Adrenal gland (tissue), 19 donors: ENCODE data around the gene PRAMEF25. TPM values are rescaled to one million over a fixed set of nuclear protein-coding genes. Genes with fewer than 3 reads are reported as not detected.
"Not testable (repeated sequence)": the region's sequence is repeated elsewhere in the genome, so short reads cannot be mapped to it uniquely, and the experiment has no call there.

Source experiments
- DNase-seq, 7 donors: peaks; one replicate each; pipeline ENCODE4 v3.0.0-alpha.2; 2019 to 2020
- H3K27ac ChIP-seq, 5 donors: fragments of 200-600 bp; sonication (generic) in 4 of 5; 1 replicate in 3 of 5; 2 replicates in 2 of 5; pipeline versions ENCODE4 v1.5.1 to v1.8.0; 2016 to 2020; ENCODE audit warnings: mild to moderate bottlenecking in 1 of 5
- H3K27me3 ChIP-seq: fragments of 200-600 bp; 2 replicates; pipeline ENCODE4 v1.8.0; 2021
- H3K36me3 ChIP-seq, 2 donors: fragments of 200-600 bp; replicated peaks in 1 of 2; 1 replicate in 1 of 2; 2 replicates in 1 of 2; pipeline versions ENCODE4 v1.5.1 to v1.8.0; 2018 to 2022
- H3K4me1 ChIP-seq, 2 donors: fragments of 200-600 bp; replicated peaks in 1 of 2; 1 replicate in 1 of 2; 2 replicates in 1 of 2; pipeline versions ENCODE4 v1.5.1 to v1.8.0; 2018 to 2021
- H3K4me3 ChIP-seq, 4 donors: fragments of 200-600 bp; sonication (generic) in 3 of 4; one replicate each; pipeline ENCODE4 v1.5.1; 2016 to 2018
- H3K9me3 ChIP-seq, 3 donors: fragments of 200-600 bp; sonication (generic) in 1 of 3; replicated peaks in 1 of 3; 1 replicate in 2 of 3; 2 replicates in 1 of 3; pipeline versions ENCODE4 v1.5.1 to v1.8.0; 2016 to 2021
- WGBS, 4 donors: extraction: QIAGEN DNeasy Blood & Tissue Kit in 2 of 4; methylation state at CpG; one replicate each; pipeline versions ENCODE4 v1.1.5 to v1.1.7; 2013 to 2017; 5-methylcytosine and 5-hydroxymethylcytosine counted together
- intact Hi-C, 2 donors: fragments of 100-400 bp; cut with DNase I; formaldehyde crosslinking; loops; one replicate each; pipeline versions ENCODE4 v1.14.1 to v1.15.0; 2022 to 2023
- long read RNA-seq, 10 donors: library from polyadenylated mRNA in 3 of 10; unstranded in 2 of 10; stranded (forward) in 1 of 10; transcript quantifications; one replicate each; pipeline ENCODE4 v2.0.0 and lab custom pipeline, GENCODE V29; 2021 to 2026
- polyA plus RNA-seq, 3 donors: library from polyadenylated mRNA; stranded (reverse); fragments of 200-250 nt in 2 of 3; fragments of 350-450 nt in 1 of 3; fragmentation: Illumina TruSeq in 1 of 3; extraction: RNeasy Lipid Tissue Mini Kit (QIAGEN cat#74804) in 1 of 3; gene quantifications; one replicate each; pipeline ENCODE4 v1.2.3, GENCODE V29; 2013 to 2014
- total RNA-seq, 9 donors: library from RNA; depleted of rRNA in 4 of 9; stranded (reverse); fragments of >200 nt in 4 of 9; fragments of 120-200 nt in 1 of 9; fragmentation: NEBNext Ultra II Directional in 1 of 9; extraction: Animal tissue kit (Norgen Biotek cat#: 25700) in 1 of 9; gene quantifications; one replicate each; pipeline versions ENCODE4 v1.1.0 to v1.2.4, GENCODE V29; 2013 to 2023
- donor health status: healthy with polysubstance abuse.
- donor health status: Bipolar disorder and iron deficiency.
- donor health status: DM: yes; HTN: yes; CAD: no.
- donor health status: DM: no; HTN: no; CAD: no.
- donor health status: DM: no; HTN: no; CAD: no.
- donor health status: DM: yes; HTN: yes; CAD: no.

The PRAMEF25 gene
- total RNA-seq (not detected), polyA plus RNA-seq (not detected)
- long read RNA-seq, donor 1, result 0 reads
- long read RNA-seq, donor 2, result 0 reads
- long read RNA-seq, donor 3, result 0 reads
- long read RNA-seq, donor 4, result 0 reads
- long read RNA-seq, donor 5, result 0 reads
- long read RNA-seq, donor 6, result 0 reads
- long read RNA-seq, donor 7, result 0 reads
- long read RNA-seq, donor 8, result 0 reads
- long read RNA-seq, donor 9, result 0 reads
- long read RNA-seq, donor 10, result 0 reads

DNA sequence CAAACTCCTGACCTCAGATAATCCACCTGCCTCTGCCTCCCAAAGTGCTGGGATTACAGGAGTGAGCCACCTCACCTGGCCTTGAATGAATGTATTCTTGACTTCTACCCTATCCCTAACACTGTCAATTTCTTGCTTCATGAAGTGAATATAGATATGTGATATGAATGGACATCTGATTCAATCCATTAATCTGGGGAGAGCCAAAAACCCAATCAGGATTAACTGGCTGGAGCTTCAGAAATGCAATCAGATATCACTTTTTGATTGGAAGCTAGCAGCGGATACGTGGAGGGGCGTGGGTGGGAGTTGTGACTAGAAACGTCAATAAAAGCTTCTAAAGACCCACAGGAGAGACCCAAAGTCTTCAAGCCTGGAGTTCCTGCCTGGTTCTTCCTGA, at the start of gene PRAMEF25:
TSS of gene PRAMEF25 (plus strand) at position 301 of the 400 bp plus-strand sequence. CDS start 2,920 bp downstream, outside the sequence.
- H3K4me3 ChIP-seq, H3K36me3 ChIP-seq, H3K4me1 ChIP-seq, H3K27me3 ChIP-seq, intact Hi-C loops, H3K27ac ChIP-seq, DNase-seq, H3K9me3 ChIP-seq: not testable (repeated sequence)
- no CpG with 5 or more reads among the region's 4 CpGs for WGBS, 4 donors

DNA sequence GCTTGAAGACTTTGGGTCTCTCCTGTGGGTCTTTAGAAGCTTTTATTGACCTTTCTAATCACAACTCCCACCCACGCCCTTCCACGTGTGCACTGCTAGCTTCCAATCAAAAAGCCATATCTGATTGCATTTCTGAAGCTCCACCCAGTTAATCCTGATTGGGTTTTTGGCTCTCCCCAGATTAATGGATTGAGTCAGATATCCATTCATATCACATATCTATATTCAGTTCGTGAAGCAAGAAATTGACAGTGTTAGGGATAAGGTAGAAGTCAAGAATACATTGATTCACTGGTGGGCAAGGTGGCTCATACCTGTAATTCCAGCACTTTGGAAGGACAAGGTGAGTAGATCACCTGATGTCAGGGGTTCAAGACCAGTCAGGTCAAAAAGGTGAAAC, 14.1 kb upstream of the PRAMEF25 start, which contains the start of gene PRAMEF27:
TSS of gene PRAMEF27 (minus strand) at position 101 of the 400 bp plus-strand sequence. CDS start 2,916 bp downstream, outside the sequence.
- 63 to 92% (median 83%) methylated on average over 3 of the region's 3 CpGs for WGBS, 4 donors
- H3K27ac ChIP-seq, H3K4me1 ChIP-seq, H3K4me3 ChIP-seq, DNase-seq, H3K36me3 ChIP-seq, H3K27me3 ChIP-seq, H3K9me3 ChIP-seq, intact Hi-C loops: not testable (repeated sequence)

DNA sequence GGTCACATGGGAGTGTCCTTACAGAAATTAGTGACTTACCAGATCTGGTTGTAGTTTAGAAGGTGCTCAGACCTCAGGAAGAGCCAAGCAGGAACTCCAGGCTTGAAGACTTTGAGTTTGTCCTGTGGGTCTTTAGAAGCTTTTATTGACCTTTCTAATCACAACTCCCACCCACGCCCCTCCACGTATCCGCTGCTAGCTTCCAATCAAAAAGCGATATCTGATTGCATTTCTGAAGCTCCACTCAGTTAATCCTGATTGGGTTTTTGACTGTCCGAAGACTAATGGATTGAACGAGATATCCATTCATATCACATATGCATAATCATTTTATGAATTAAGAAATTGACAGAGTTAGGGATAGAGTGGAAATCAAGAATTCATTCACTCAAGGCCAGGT, 46.2 kb downstream of the PRAMEF25 start, which contains the start of gene HNRNPCL2:
TSS of gene HNRNPCL2 (minus strand) at position 101 of the 400 bp plus-strand sequence. CDS start 454 bp downstream, outside the sequence.
- H3K9me3 ChIP-seq, H3K36me3 ChIP-seq, DNase-seq, H3K27ac ChIP-seq, intact Hi-C loops, H3K4me1 ChIP-seq, H3K27me3 ChIP-seq, H3K4me3 ChIP-seq: not testable (repeated sequence)
- 84 to 97% (median 93%) methylated on average over 6 of the region's 6 CpGs for WGBS, 4 donors

Other genes starting within 250 kb of the PRAMEF25 start
- gene PRAMEF11, start 239.4 kb upstream of the PRAMEF25 start, total RNA-seq, result not detected
- gene PRAMEF11, start 239.4 kb upstream of the PRAMEF25 start, polyA plus RNA-seq, result not detected
- gene HNRNPCL1, start 222.1 kb upstream of the PRAMEF25 start, total RNA-seq, result not detected
- not detected for gene HNRNPCL1, start 222.1 kb upstream of the PRAMEF25 start, polyA plus RNA-seq
- gene PRAMEF2, start 213.7 kb upstream of the PRAMEF25 start, total RNA-seq, result not detected
- not detected for gene PRAMEF2, start 213.7 kb upstream of the PRAMEF25 start, polyA plus RNA-seq
- gene PRAMEF4, start 184.6 kb upstream of the PRAMEF25 start, total RNA-seq, result not detected
- gene PRAMEF4, start 184.6 kb upstream of the PRAMEF25 start, polyA plus RNA-seq, result not detected
- not detected for gene PRAMEF10, start 172.5 kb upstream of the PRAMEF25 start, total RNA-seq
- not detected for gene PRAMEF10, start 172.5 kb upstream of the PRAMEF25 start, polyA plus RNA-seq
- not detected for gene PRAMEF7, start 154.2 kb upstream of the PRAMEF25 start, total RNA-seq
- not detected for gene PRAMEF7, start 154.2 kb upstream of the PRAMEF25 start, polyA plus RNA-seq
- not detected for gene PRAMEF6, start 123.2 kb upstream of the PRAMEF25 start, total RNA-seq
- gene PRAMEF6, start 123.2 kb upstream of the PRAMEF25 start, polyA plus RNA-seq, result not detected
- gene PRAMEF27, start 14.2 kb upstream of the PRAMEF25 start, total RNA-seq, result not detected
- not detected for gene PRAMEF27, start 14.2 kb upstream of the PRAMEF25 start, polyA plus RNA-seq
- gene HNRNPCL3, start 10.0 kb upstream of the PRAMEF25 start, total RNA-seq, result not detected
- not detected for gene HNRNPCL3, start 10.0 kb upstream of the PRAMEF25 start, polyA plus RNA-seq
- not detected for gene HNRNPCL2, start 46.1 kb downstream of the PRAMEF25 start, total RNA-seq
- not detected for gene HNRNPCL2, start 46.1 kb downstream of the PRAMEF25 start, polyA plus RNA-seq
- not detected for gene PRAMEF26, start 85.2 kb downstream of the PRAMEF25 start, total RNA-seq
- not detected for gene PRAMEF26, start 85.2 kb downstream of the PRAMEF25 start, polyA plus RNA-seq
- gene HNRNPCL4, start 94.9 kb downstream of the PRAMEF25 start, total RNA-seq, result not detected
- gene HNRNPCL4, start 94.9 kb downstream of the PRAMEF25 start, polyA plus RNA-seq, result not detected
- gene PRAMEF9, start 101.1 kb downstream of the PRAMEF25 start, total RNA-seq, result not detected
- gene PRAMEF9, start 101.1 kb downstream of the PRAMEF25 start, polyA plus RNA-seq, result not detected
- not detected for gene PRAMEF13, start 130.6 kb downstream of the PRAMEF25 start, total RNA-seq
- gene PRAMEF13, start 130.6 kb downstream of the PRAMEF25 start, polyA plus RNA-seq, result not detected
- not detected for gene PRAMEF18, start 155.4 kb downstream of the PRAMEF25 start, total RNA-seq
- not detected for gene PRAMEF18, start 155.4 kb downstream of the PRAMEF25 start, polyA plus RNA-seq
- not detected for gene PRAMEF5, start 183.4 kb downstream of the PRAMEF25 start, total RNA-seq
- not detected for gene PRAMEF5, start 183.4 kb downstream of the PRAMEF25 start, polyA plus RNA-seq
- not detected for gene PRAMEF8, start 214.4 kb downstream of the PRAMEF25 start, total RNA-seq
- gene PRAMEF8, start 214.4 kb downstream of the PRAMEF25 start, polyA plus RNA-seq, result not detected
- not detected for gene PRAMEF33, start 232.8 kb downstream of the PRAMEF25 start, total RNA-seq
- not detected for gene PRAMEF33, start 232.8 kb downstream of the PRAMEF25 start, polyA plus RNA-seq
- not detected for gene PRAMEF15, start 244.8 kb downstream of the PRAMEF25 start, total RNA-seq
- not detected for gene PRAMEF15, start 244.8 kb downstream of the PRAMEF25 start, polyA plus RNA-seq